GM08714 (cell line): ENCODE results near the gene LGI1.

Experiments used
- H3K4me3 ChIP-seq: fragments of 200-500 bp; sonication (Bioruptor generic); 2 replicates; pipeline ENCODE4 v1.5.1; 2014; ENCODE audit warnings: mild to moderate bottlenecking, low read length, inconsistent platforms
- ZNF274 ChIP-seq: IDR thresholded peaks from 2 replicates; pipeline ENCODE4 v1.6.1; 2012; ENCODE audit warnings: mild to moderate bottlenecking, low read depth, low read length

Gene LGI1

DNA sequence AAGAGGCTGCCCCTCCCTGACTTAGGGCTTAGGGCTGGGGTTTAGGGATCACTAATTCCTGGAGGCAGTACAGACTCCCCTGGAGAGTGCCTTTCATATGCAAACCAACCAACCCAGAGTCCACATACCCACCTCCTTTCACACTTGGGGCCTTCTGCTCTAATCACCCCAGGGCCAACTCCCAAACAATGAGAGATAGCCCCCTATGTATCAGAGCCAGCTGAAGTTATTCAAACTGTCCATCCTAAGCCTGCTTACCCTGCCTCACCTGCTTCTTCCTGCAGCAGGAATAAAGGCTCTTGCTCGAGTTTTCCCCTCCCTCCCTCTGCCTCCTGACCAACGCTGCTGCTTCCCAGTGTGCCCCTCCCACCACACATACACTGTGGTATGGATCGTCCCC lies 84.2 kb downstream of the LGI1 start:
- TF ChIP-seq ZNF274: no peak
- H3K4me3 ChIP-seq: no peak overlapping the region

- TF ChIP-seq ZNF274: no peak
- no peak overlapping the region for H3K4me3 ChIP-seq
These were observed 87.4 kb downstream of the LGI1 start for GRCh38 chr10:93844979-93845626.
